Measurements from ENCODE around the gene IL9R.
"Not testable (repeated sequence)": the region's sequence is repeated elsewhere in the genome, so short reads cannot be mapped to it uniquely, and the experiment has no call there.

Gene IL9R

DNA sequence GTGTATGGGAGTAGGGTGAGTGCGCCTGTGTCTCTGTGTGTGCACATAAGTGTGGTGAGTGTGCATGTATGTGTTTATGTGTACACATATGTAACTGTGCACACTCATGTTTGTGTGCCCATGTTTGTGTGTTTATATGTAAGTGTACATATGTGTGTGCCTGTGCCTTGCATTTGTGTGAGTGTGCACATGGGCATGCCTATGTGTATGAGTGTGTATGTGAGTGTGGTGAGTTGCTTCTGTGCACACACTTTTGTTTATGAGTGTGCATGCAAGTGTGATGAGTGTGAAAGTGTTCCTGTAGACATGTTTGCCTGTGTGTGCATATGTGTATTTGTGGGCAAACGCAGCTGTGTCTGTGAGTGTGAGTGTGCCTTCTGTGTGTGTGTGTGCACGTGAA lies 7.2 kb downstream of the IL9R start:
- ATAC-seq (ENCODE audit: insufficient read depth, low read depth) = no peak
- H3K4me3 ChIP-seq (ENCODE audit: low read depth in 1 of 2, low read length in 2 of 2) = no peak overlapping the region
- H3K9ac ChIP-seq (ENCODE audit: low read depth, low read length) = no peak overlapping the region
- no peak for TF ChIP-seq EZH2 (IDR thresholded peaks at IDR 0.05; ENCODE audit: borderline replicate concordance, low read depth, low read length, severe bottlenecking)
- TF ChIP-seq, protein P1, sequence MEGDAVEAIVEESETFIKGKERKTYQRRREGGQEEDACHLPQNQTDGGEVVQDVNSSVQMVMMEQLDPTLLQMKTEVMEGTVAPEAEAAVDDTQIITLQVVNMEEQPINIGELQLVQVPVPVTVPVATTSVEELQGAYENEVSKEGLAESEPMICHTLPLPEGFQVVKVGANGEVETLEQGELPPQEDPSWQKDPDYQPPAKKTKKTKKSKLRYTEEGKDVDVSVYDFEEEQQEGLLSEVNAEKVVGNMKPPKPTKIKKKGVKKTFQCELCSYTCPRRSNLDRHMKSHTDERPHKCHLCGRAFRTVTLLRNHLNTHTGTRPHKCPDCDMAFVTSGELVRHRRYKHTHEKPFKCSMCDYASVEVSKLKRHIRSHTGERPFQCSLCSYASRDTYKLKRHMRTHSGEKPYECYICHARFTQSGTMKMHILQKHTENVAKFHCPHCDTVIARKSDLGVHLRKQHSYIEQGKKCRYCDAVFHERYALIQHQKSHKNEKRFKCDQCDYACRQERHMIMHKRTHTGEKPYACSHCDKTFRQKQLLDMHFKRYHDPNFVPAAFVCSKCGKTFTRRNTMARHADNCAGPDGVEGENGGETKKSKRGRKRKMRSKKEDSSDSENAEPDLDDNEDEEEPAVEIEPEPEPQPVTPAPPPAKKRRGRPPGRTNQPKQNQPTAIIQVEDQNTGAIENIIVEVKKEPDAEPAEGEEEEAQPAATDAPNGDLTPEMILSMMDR (IDR thresholded peaks at IDR 0.05; ENCODE audit: borderline replicate concordance, extremely low read depth, low read length, poor library complexity, severe bottlenecking) = no peak
- no peak overlapping the region for H3K27ac ChIP-seq (ENCODE audit: low read length)
- no peaks in the 10 kb centered on the region for H3K27me3 ChIP-seq (ENCODE audit: insufficient read depth, low read length, poor library complexity)
- no peaks in the 10 kb centered on the region for H3K79me2 ChIP-seq (ENCODE audit: insufficient read depth, low read length)
- H3K36me3 ChIP-seq (ENCODE audit: insufficient read depth, low read length) = no peaks in the 10 kb centered on the region
- no peaks in the 10 kb centered on the region for H3K9me3 ChIP-seq (ENCODE audit: insufficient read depth, low read length, severe bottlenecking)
- no peak for DNase-seq
- H3K4me2 ChIP-seq (ENCODE audit: insufficient read depth, low read length) = no peak overlapping the region
- no peaks in the 10 kb centered on the region for H3K4me1 ChIP-seq (ENCODE audit: insufficient read depth, low read length)
- no peaks in the 10 kb centered on the region for H4K20me1 ChIP-seq (ENCODE audit: insufficient read depth, low read length)
- no peak overlapping the region for H2AFZ ChIP-seq (ENCODE audit: low read depth, low read length)

DNA sequence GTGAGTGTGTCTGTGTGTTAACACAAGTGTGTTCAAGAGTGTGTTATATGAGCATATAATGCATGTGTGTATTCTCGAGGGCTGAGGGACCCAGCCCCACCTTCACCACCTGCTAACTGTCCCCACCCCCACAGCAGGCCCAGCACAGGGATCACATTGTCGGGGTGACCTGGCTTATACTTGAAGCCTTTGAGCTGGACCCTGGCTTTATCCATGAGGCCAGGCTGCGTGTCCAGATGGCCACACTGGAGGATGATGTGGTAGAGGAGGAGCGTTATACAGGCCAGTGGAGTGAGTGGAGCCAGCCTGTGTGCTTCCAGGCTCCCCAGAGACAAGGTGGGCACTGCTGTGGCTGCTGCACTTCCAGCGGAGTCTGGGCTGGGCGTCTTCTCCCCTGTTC lies 7.6 kb downstream of the IL9R start:
- Histone ChIP-seq H3K4me3 (ENCODE audit: low read depth in 1 of 2, low read length in 2 of 2) (no peak overlapping the region), H4K20me1 (ENCODE audit: insufficient read depth, low read length) (no peaks in the 10 kb centered on the region), H3K4me1 (ENCODE audit: insufficient read depth, low read length) (no peaks in the 10 kb centered on the region), H3K36me3 (ENCODE audit: insufficient read depth, low read length) (no peaks in the 10 kb centered on the region), H3K27me3 (ENCODE audit: insufficient read depth, low read length, poor library complexity) (no peaks in the 10 kb centered on the region), H2AFZ (ENCODE audit: low read depth, low read length) (no peak overlapping the region), H3K27ac (ENCODE audit: low read length) (no peak overlapping the region), H3K79me2 (ENCODE audit: insufficient read depth, low read length) (no peaks in the 10 kb centered on the region), H3K4me2 (ENCODE audit: insufficient read depth, low read length) (no peak overlapping the region), H3K9ac (ENCODE audit: low read depth, low read length) (no peak overlapping the region), H3K9me3 (ENCODE audit: insufficient read depth, low read length, severe bottlenecking) (no peaks in the 10 kb centered on the region)
- no peak for DNase-seq
- TF ChIP-seq EZH2 (IDR thresholded peaks at IDR 0.05; ENCODE audit: borderline replicate concordance, low read depth, low read length, severe bottlenecking) = no peak
- TF ChIP-seq, protein P1 (IDR thresholded peaks at IDR 0.05; ENCODE audit: borderline replicate concordance, extremely low read depth, low read length, poor library complexity, severe bottlenecking) = no peak
- no peak for ATAC-seq (ENCODE audit: insufficient read depth, low read depth)

DNA sequence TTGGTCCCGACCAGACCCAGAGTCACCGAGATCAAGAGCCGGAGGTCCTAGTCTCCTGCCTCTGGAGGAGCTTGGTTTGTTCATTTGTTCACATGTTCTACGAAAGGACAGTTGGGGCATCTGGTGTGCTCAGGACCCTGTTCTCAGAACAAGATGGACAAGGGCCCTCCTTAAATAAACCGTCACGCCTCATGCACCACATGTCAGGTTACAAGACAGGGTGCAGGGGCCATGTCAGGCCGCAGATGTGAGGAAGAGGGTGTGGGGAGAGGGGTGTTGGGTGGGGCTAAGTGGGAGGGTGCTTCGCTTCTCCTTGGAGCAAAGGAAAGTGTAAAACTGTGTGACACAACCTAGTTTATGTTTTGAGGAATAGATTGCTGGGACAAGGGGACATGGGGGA lies 9.0 kb downstream of the IL9R start:
- H3K79me2 ChIP-seq (ENCODE audit: insufficient read depth, low read length); H3K27ac ChIP-seq (ENCODE audit: low read length); DNase-seq; H3K4me2 ChIP-seq (ENCODE audit: insufficient read depth, low read length); H3K36me3 ChIP-seq (ENCODE audit: insufficient read depth, low read length); H3K9ac ChIP-seq (ENCODE audit: low read depth, low read length); H4K20me1 ChIP-seq (ENCODE audit: insufficient read depth, low read length); H3K4me1 ChIP-seq (ENCODE audit: insufficient read depth, low read length); H2AFZ ChIP-seq (ENCODE audit: low read depth, low read length); H3K9me3 ChIP-seq (ENCODE audit: insufficient read depth, low read length, severe bottlenecking); H3K27me3 ChIP-seq (ENCODE audit: insufficient read depth, low read length, poor library complexity); ATAC-seq (ENCODE audit: insufficient read depth, low read depth); H3K4me3 ChIP-seq (ENCODE audit: low read depth in 1 of 2, low read length in 2 of 2): not testable (repeated sequence)

DNA sequence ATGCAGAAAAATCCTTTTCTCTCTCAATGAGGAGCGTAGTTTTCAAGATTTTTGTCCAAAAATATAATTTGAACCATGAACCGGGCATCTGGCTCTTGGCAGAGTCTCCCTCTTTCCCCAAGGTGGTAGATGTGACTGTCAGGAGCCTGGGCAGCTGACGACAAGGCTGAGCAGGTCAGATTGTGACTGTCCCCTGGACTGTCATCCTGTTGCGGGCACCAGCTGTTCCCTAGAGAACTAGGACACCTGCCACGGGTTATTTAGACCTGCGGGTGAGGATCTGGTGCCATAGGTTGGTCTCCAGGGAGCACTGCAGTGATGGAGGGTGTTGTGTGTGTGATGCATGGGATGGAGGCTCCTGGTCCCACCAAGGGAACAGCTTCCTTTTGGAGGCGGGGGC lies 10.9 kb downstream of the IL9R start:
- H3K27ac ChIP-seq (ENCODE audit: low read length); H4K20me1 ChIP-seq (ENCODE audit: insufficient read depth, low read length); ATAC-seq (ENCODE audit: insufficient read depth, low read depth); H3K4me3 ChIP-seq (ENCODE audit: low read depth in 1 of 2, low read length in 2 of 2); H2AFZ ChIP-seq (ENCODE audit: low read depth, low read length); H3K9ac ChIP-seq (ENCODE audit: low read depth, low read length); H3K79me2 ChIP-seq (ENCODE audit: insufficient read depth, low read length); H3K36me3 ChIP-seq (ENCODE audit: insufficient read depth, low read length); H3K27me3 ChIP-seq (ENCODE audit: insufficient read depth, low read length, poor library complexity); H3K4me1 ChIP-seq (ENCODE audit: insufficient read depth, low read length); H3K9me3 ChIP-seq (ENCODE audit: insufficient read depth, low read length, severe bottlenecking); DNase-seq; H3K4me2 ChIP-seq (ENCODE audit: insufficient read depth, low read length): not testable (repeated sequence)

All from DND-41 (cell line).